ENCODE measurements around the gene HECTD4.

GRCh38 chr12:112303799-112304198 is 78.4 kb downstream of the HECTD4 start:
- TF ChIP-seq CTCF (conservative IDR thresholded peaks at IDR 0.05; ENCODE audit: low read depth in 2 of 2) = no peak
- no peak for TF ChIP-seq EZH2phosphoT487 (IDR thresholded peaks at IDR 0.05; ENCODE audit: unreplicated experiment)
- no peak for TF ChIP-seq JUNB (IDR thresholded peaks at IDR 0.05; ENCODE audit: unreplicated experiment)

Data from GM23338 (cell line).